Measurements from ENCODE around the gene RASA3.

- TF ChIP-seq CTCF (conservative IDR thresholded peaks at IDR 0.05 in 1 of 2, IDR thresholded peaks at IDR 0.05 in 1 of 2; ENCODE audit: extremely low read depth in 1 of 2, insufficient read depth in 1 of 2, low read depth in 1 of 2, low read length in 2 of 2): no peak
- no peak for TF ChIP-seq EZH2 (IDR thresholded peaks at IDR 0.05; ENCODE audit: borderline replicate concordance, low read length)
Observed at GRCh38 chr13:113981611-113982295, 150.7 kb downstream of the RASA3 start.
